GM06990 (cell line): Measurements from ENCODE around the gene C16orf74.
A peak's percentile ranks its signal among the peaks of the same experiment; 100 is the strongest.

Source experiments
- DNase-seq: peaks from one replicate; pipeline ENCODE4 v3.0.0-alpha.2; 2011; ENCODE audit not compliant: insufficient read length; ENCODE audit errors: extremely low read depth
- H3K27me3 ChIP-seq: replicated peaks from 2 replicates; pipeline ENCODE4 v1.6.0; 2011; ENCODE audit warnings: low read length; ENCODE audit not compliant: control insufficient read depth, insufficient read depth
- H3K36me3 ChIP-seq: 2 replicates; pipeline ENCODE4 v1.5.1; 2011; ENCODE audit warnings: low read length; ENCODE audit not compliant: control insufficient read depth, insufficient read depth
- H3K4me3 ChIP-seq: replicated peaks from 2 replicates; pipeline ENCODE4 v1.5.1; 2011; ENCODE audit warnings: low read depth, mild to moderate bottlenecking, control low read depth, low read length
- CTCF ChIP-seq: IDR thresholded peaks from 2 replicates; pipeline ENCODE4 v1.5.1; 2011; ENCODE audit warnings: low read length, control low read depth, mild to moderate bottlenecking, inconsistent platforms; ENCODE audit not compliant: insufficient read depth, poor library complexity, severe bottlenecking

Gene C16orf74

GRCh38 chr16:85675251-85675874 is 75.5 kb downstream of the C16orf74 start:
- Histone ChIP-seq H3K27me3 (no peaks in the 10 kb centered on the region), H3K36me3 (peaks cover 35% of the 10 kb centered on the region), H3K4me3 (no peak overlapping the region)
- TF ChIP-seq CTCF = peak; percentile 41
- DNase-seq = no peak

- Histone ChIP-seq H3K36me3 (peaks cover 32% of the 10 kb centered on the region), H3K27me3 (no peaks in the 10 kb centered on the region), H3K4me3 (no peak overlapping the region)
- DNase-seq = no peak
- no peak for TF ChIP-seq CTCF
Observed at GRCh38 chr16:85674828-85675227, 76.1 kb downstream of the C16orf74 start.

GRCh38 chr16:85674418-85674755 is 76.5 kb downstream of the C16orf74 start:
- Histone ChIP-seq H3K4me3 (no peak overlapping the region), H3K36me3 (peaks cover 31% of the 10 kb centered on the region), H3K27me3 (no peaks in the 10 kb centered on the region)
- no peak for TF ChIP-seq CTCF
- no peak for DNase-seq

- no peak overlapping the region for H3K4me3 ChIP-seq
Observed at GRCh38 chr16:85673529-85674417, 77.1 kb downstream of the C16orf74 start.

GRCh38 chr16:85670840-85671239 is 80.1 kb downstream of the C16orf74 start:
- DNase-seq = no peak
- TF ChIP-seq CTCF = no peak
- peaks cover 43% of the 10 kb centered on the region for H3K36me3 ChIP-seq
- no peaks in the 10 kb centered on the region for H3K27me3 ChIP-seq
- H3K4me3 ChIP-seq = no peak overlapping the region

More at GRCh38 chr16:85673529-85674417, 77.1 kb downstream of the C16orf74 start:
- Histone ChIP-seq H3K27me3 (no peaks in the 10 kb centered on the region), H3K36me3 (peaks cover 31% of the 10 kb centered on the region)
- no peak for TF ChIP-seq CTCF
- no peak for DNase-seq
